ENCODE data around the gene PPP6R2. TPM values are rescaled to one million over a fixed set of nuclear protein-coding genes. Genes with fewer than 3 reads are reported as not detected.

Gene PPP6R2
- total RNA-seq, result 71.7 TPM

GRCh38 chr22:50342651-50343540 lies at the start of gene PPP6R2:
PPP6R2 (plus strand) TSS chr22:50343327; CDS start chr22:50393909, 50,582 bp downstream.
- DNase-seq, result peak; percentile 75

- DNase-seq, result no peak
Observed at GRCh38 chr22:50293441-50294318, 49.4 kb upstream of the PPP6R2 start.

GRCh38 chr22:50294319-50294656 lies 48.8 kb upstream of the PPP6R2 start:
- DNase-seq, result no peak

DNA sequence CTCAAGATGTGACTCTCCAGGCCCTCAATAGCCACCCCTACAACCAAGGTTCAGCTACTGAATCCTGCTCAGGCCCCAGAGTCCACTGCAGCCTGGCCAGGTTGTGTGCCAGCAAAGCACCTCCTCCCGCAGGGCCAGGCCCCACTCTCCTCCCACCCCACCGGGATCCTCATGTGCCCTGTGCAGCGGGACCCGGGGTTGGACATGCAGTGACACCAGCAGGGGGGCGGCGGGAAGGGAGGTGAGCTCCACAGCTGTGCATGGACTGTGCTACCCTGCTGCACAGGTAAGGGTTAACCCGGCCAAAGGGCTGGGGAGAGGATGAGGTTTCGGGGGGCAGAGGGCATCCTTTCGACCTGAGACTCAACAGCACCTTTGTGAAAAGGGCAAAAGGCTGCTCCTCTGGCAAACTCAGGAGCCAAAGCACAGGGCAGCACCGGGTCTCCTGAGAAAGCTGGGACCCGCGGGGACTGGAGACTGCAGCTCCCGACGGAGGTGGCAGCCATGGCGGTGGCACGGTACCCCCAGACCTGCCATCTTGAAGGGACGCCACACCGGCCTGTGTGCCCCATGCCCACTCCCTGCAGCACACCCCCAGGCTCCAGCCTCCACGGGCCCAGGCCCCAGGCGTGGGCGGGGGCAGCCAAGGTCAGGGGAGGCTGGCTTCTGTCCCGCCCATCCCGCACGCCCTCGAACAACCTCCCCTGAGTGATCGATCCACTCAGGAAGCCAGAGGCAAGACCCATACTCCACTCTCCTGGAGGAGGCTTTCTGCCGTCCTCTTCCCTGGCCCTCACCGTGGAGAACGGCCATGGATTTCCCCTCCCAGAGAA lies 46.3 kb upstream of the PPP6R2 start:
- DNase-seq, result no peak

DNA sequence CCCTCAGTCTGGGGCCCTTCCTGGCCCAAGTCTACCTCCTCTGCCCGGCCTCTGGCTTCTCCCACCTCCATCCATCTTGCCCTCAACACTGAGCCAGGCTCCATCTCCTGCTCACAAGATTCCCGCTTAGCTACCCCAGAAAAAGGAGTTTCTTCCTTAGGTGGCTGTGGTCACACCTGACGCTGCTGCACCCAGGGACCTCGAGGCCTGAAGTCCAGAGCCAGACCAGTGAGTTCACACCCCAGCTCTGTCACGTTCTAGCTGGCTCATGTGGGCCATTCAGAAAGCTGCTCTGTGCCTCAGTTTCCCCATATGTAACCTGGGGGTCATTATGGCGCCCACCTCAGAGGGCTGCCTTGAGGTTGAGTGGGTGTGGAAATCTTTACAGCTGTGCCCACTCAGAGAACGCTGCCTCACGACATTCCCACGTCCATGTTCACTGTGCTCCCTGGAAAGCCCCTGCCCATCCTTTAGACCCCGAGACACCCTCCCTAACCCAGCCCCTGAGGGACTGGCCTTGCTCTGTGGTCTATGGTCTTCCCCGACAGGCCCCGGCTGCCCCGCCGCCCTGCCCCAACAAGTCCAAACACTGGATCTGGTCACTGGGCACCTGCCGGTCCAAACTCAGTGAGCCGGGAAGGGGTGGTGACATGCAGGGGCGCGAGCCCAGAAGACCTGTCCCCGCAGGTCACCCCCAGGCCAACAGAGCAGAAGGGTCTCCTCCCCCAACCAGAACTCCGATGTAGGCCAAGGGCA lies 45.4 kb upstream of the PPP6R2 start:
- no peak for DNase-seq

- no peak for DNase-seq
Observed at GRCh38 chr22:50298266-50298637, 44.9 kb upstream of the PPP6R2 start.

DNA sequence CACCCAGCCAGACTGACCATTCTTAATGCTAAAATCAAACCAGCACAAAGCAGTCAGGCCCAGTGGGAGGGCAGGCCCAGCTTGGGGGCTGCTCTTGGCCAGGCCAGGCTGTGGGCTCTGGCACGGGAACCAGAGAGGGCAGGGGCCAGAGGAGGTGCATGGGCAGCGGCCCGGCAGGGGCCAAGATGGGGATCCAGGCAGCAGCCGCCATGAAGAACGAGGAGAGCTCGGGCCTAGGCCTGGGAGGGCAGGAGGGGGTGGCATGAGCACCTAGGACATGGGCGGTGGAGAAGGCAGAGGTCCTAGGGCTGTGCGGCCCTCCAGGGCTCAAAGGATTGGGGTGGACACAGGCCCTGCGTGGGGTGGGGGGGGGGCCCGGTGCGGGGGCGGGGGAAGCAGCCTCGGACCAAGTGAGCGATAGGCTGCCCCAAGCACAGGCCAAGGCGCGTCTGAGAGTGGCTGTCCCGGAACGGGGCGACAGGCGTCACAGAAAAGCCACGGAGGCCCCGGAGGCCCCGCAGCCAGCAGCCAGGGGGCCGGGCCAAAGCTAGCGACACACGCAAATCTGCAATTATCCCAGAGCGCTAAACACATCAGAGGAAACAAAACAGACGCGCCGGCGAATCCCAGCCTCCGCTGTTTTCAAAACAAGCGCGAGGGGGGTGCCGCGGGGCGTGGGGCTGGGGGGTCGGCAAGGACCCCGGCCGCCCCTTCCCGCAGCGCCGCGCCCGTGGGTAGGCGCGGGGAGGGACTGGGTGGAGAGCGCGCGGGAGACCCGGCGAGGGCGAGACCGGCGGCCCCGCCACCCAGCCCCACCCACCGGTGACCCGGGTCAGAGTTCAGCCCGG lies 44.0 kb upstream of the PPP6R2 start:
- DNase-seq, result no peak

DNA sequence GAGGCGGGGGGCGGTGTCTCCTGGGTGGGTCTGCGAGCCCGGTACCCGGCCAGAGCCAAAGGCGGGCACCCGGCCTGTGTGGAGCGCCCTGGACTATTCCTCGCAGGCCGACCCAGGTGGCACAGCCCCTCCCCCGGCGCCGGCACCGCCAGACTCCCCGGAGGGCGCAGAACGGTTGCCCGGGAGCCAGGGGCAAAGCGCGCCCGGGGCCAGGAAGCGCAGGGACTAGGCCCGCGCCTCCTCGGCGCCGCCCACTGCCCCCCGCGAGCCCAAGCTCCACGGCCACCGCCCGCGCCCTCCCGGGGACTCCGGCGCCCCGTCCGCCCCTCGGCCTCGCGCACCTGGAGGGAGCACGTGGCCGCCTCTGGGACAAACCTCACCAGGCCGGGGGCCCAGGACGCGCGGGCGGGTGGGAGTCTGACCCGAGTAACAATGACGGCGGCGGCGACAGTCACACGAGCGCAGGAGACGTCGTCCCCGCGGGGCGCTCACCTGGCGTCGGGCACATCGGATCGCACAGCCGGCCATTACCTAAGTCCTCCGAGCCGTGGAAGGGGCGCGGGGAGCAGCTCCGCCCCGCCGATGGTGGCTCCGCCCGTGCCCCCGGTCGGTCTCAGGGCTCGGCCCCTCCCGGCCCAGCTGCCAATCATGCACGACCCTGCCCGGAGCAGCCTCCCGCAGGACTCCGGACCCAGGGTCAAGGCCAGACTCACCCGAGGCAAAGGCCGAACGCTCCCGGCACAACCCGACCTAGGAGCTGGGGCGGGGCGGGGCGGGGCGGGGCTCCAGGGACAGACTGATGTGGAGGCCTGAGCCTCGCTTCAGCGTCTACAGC lies 43.1 kb upstream of the PPP6R2 start:
- DNase-seq, result no peak

DNA sequence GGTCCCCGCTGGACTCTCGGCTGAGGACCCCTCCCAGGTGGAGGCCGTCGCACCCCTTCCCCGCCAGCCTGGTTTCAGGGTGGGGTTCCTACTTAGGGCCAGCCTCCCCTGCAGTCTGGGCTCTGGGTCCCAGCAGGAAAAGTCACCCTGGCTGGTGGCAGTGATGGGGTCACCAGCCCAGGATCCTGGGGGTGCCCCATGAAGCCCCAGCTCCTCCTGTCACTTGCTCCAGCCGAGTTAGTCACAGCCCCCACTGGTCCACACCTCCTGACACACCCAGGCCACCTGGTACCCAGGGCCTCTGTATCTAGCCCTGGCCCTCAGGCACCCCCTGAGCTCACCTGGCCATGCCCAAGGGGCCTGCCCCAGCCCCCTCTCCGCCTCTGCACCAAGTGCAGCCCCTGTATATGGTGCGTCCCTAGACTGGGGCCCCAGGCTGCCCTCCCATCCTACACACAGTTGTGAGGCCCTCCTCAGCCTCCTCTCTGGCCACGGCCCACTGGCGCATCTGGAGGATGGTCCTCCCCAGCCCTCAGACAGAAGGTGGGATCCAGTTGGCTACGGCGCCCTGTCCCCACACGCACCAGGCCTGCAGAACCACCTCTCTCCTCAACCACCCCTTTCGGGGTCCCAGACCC lies 42.4 kb upstream of the PPP6R2 start:
- DNase-seq, result no peak

DNA sequence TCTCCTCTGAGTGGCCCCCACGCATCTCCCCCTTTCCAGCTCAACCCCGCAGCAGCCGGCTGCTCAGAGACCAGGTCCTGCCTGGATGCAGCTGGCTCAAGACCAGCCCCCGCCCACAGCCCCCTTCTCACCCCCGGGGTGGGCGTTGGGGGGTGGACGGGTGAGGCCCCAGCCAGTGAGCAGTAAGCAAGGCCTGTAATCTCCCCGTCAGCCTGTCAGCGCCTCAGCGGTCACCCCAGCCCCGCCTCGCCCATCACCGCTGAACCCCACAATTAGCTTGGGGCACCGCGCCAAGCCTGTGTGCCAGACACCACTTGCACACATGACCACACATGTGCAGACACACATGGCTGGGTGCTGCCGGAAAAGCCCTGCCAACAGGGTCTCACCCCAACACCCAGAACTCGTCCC lies 41.5 kb upstream of the PPP6R2 start:
- peak; percentile 14 for DNase-seq

DNA sequence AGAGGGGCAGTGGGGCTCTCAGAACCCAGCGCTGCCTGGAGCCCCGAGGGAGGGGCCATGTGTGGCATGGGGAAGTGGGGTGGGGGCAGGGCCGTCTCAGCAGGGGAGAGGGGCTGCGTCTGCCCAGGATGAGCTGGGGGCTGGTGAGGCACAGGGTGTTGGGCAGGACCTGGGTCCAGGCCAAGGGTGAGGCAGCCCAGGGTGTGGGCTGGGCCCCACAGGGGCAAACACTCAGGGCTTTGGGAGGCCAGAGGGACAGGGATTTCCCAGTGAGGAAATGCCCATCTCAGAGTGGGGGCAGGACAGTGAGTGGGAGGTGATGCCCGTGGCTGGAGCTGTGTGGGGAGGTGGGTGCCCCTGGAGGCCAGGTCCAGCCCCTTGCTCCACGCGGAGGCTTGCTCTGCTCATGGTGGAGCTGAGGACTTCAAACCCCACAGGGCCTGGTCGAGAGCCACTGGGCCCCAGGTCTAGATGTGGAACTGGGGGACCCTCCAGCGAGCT lies 41.0 kb upstream of the PPP6R2 start:
- no peak for DNase-seq

DNA sequence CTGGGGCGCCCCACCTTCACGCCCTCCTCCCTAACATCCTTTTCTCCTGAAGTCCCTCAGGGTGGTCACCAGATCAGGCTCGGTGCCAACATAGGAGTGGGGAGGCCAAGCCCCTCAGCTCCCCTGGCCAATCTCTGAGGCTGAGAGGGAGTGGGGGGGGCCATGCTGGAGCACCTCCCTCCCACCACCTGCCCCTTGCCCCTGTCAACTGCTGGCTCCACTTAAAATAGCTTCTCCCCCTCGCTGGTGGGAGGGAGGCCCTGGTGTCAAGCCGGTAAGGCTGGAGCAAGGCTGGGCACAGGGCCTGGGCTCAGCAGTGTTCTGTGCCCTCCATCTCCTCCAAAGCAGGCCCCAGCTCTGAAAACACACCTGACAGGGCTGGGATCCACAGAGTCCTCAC lies 40.6 kb upstream of the PPP6R2 start:
- no peak for DNase-seq

DNA sequence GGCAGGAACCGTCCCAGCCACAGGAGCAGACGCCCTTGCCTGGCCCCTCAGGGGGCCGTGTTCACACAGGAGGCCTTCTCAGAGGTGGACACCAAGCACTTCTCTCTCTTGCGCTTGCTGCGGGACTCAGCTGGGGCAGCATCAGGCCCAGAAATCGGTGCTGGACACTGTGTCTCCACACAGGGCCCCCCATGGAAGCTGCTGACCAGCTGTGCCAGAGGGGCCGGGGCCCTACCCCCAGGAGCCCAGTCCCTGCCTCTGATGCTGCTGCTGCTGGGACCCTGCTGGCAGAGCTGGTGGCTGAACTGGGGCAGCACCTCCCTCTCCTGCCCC lies 39.6 kb upstream of the PPP6R2 start:
- DNase-seq, result no peak

DNA sequence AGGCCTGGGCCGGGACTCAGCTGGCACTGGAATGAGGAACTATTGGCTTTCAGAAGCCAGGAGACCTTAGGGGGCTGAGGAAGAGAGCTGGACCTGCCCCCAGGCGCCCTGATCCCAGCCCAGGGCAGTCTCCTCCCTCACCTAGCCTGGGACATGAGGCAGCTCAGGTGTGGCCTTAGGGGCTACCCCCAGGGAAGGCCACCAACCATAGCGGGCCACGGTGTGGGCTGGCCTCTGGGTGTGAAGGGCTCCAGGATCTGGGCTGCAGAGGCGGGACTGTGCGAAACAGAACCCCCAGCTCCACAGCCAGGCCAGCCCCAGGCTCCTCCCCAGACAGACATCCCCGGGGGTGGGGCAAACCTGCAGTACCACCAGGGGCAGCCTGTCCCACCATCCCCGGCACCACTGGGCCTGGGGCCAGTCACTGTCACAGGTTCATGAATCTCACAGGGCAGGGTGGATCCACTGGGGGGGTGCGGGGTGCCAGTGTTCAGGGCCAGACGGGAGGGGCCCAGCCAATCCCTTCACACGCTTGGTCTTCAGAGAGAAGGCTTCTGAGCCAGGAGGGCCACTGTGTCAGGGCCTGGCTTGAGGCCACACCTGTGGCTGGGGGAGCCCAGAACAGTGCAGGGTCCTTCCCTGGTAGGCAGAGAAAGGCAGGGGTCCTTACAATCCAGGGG lies 39.1 kb upstream of the PPP6R2 start:
- DNase-seq, result no peak

DNA sequence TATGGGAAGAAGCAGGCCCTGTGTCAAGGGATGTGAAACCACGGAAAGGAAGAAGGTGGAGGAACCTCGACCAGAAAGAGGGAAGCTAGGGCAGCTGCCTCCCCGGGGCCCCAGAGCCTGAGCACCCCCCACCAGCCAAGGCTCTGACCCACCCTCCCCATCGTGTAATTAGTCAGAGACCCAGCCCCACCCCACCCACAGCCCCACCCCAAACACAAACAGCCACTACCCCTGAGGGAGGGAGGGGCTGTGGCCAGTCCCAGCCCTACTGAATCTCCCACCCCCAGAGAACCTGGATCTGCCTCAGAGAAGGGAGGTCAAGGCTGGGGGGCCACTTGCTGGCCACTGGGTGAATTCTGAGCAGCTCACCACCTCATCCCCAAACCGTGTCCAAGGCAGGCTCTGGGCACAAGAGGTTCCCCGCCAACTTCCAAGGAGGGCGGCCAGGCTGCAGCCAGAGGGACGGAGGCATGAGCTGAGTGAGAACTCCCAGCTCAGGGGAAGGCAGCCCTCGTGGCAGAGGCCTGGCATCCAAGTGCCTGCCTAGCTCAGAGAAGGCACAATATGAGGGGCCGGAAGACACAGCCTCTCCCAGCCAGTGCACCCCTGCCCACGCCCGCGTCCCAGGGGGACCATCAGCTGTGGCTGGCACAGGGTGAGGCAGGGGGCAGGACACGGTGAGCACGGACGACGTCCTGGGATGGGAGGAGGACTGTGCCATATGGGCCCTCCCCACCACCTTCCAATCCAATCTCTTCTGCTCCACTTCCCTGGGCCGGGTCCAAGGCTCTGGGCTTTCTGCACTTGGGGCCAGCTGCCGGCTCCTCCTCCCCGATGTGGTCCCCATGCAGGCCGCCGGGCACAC lies 38.4 kb upstream of the PPP6R2 start:
- DNase-seq, result no peak

DNA sequence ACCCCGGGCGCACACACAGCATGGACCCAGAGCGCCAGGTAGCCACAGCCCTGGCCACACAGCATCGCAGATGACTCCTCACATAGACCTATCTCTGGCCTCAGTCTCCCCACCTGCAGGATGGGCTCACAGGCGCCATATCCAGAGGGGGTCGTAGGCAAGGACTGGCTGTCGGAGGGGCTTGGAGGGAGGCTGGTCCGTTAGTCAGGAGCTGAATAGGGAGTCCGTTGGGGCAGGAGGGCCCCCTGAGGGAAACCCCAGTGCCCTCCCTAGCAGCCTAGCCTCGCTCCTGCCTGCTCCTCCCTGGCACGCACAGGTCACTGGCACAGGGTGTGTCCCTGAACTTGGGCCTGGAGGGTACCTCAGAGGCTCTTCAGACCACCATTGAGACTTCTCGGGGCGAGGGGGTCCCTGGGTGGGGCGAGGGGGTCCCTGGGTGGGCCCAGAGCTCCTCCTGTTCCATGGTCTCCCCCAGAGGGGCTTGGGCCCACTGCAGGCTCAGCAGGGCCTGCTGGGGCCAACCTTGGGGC lies 37.7 kb upstream of the PPP6R2 start:
- DNase-seq, result no peak

GRCh38 chr22:50305923-50306566 lies 37.1 kb upstream of the PPP6R2 start:
- peak; percentile 62 for DNase-seq
